HepG2 (cell line): Measurements from ENCODE around the gene FAM9C. TPM values are rescaled to one million over a fixed set of nuclear protein-coding genes. Genes with fewer than 3 reads are reported as not detected.

ENCODE experiments used
- ATAC-seq: fragments of 200-7000 bp; cut with Tn5 transposase; 3 replicates; pipeline ENCODE4 v1.9.1; 2020; ENCODE audit warnings: mild to moderate bottlenecking, moderate library complexity
- BruUV-seq: library from RNA; stranded (reverse); fragments of 400-500 nt; replicated peaks from 2 replicates; lab custom pipeline; 2021; lab: Mats Ljungman, UMichigan
- CTCF ChIA-PET: fragments of 300-600 bp; formaldehyde crosslinking; extraction: SDS; loops from one replicate; lab custom pipeline; 2021; ENCODE audit warnings: low total read pairs, inconsistent platforms, low intra/inter-chr PET ratio; lab: Yijun Ruan, JAX
- POLR2A ChIA-PET: fragments of 350-600 bp; sonication (Branson Sonifier 250); formaldehyde crosslinking; loops from one replicate; lab custom pipeline; 2020; ENCODE audit warnings: antibody characterized with exemption, inconsistent platforms; lab: Yijun Ruan, JAX
- DNase-seq: peaks from one replicate; pipeline ENCODE4 v3.0.0-alpha.2; 2015; ENCODE audit warnings: low spot score
- FAIRE-seq: peaks from 3 replicates; lab custom pipeline; 2011; peaks lifted over from hg19 to GRCh38; lab: Jason Lieb, UNC
- H2AFZ ChIP-seq: one replicate; pipeline ENCODE4 v1.6.1; 2011; ENCODE audit warnings: low read length, inconsistent platforms
- H3K27ac ChIP-seq: fragments of 300-600 bp; 3 replicates; pipeline ENCODE4 v1.8.0; 2011; ENCODE audit warnings: mixed run types, mild to moderate bottlenecking, mixed read lengths, low read length, inconsistent platforms; ENCODE audit not compliant: insufficient read depth; ENCODE audit errors: extremely low read length
- H3K27me3 ChIP-seq, 2 experiments: fragments of 200-600 bp in 1 of 2; 2 replicates in 1 of 2; 3 replicates in 1 of 2; pipeline versions ENCODE4 v1.6.0 to v1.8.0; 2011; ENCODE audit warnings: low read length in 2 of 2, mild to moderate bottlenecking in 2 of 2, moderate library complexity in 2 of 2, inconsistent platforms in 1 of 2; ENCODE audit not compliant: insufficient read depth in 2 of 2, control insufficient read depth in 1 of 2
- H3K36me3 ChIP-seq, 2 experiments: fragments of 200-600 bp in 1 of 2; replicated peaks in 1 of 2; 2 replicates in 1 of 2; 3 replicates in 1 of 2; pipeline versions ENCODE4 v1.5.1 to v1.8.0; 2011; ENCODE audit warnings: low read length in 2 of 2, inconsistent platforms in 1 of 2; ENCODE audit not compliant: insufficient read depth in 2 of 2, control insufficient read depth in 1 of 2
- H3K4me1 ChIP-seq: 2 replicates; pipeline ENCODE4 v1.5.1; 2012; ENCODE audit warnings: low read length, inconsistent platforms; ENCODE audit not compliant: insufficient read depth
- H3K4me2 ChIP-seq: 2 replicates; pipeline ENCODE4 v1.6.0; 2011; ENCODE audit warnings: low read depth, low read length, inconsistent platforms
- H3K4me3 ChIP-seq, 3 experiments: fragments of 200-600 bp in 1 of 3; sonication (generic), shearing (Covaris generic) in 1 of 3; replicated peaks in 1 of 3; 2 replicates each; pipeline ENCODE4 v1.5.1; 2011 to 2016; ENCODE audit warnings: low read length in 3 of 3, inconsistent platforms in 2 of 3, low read depth in 2 of 3, mild to moderate bottlenecking in 2 of 3, control low read depth in 1 of 3, mixed read lengths in 1 of 3; ENCODE audit not compliant: insufficient read depth in 1 of 3
- H3K79me2 ChIP-seq: one replicate; pipeline ENCODE4 v1.6.1; 2011; ENCODE audit warnings: low read length, inconsistent platforms; ENCODE audit not compliant: insufficient read depth
- H3K9ac ChIP-seq: 2 replicates; pipeline ENCODE4 v1.6.0; 2011; ENCODE audit warnings: mild to moderate bottlenecking, low read depth, low read length, inconsistent platforms; ENCODE audit not compliant: insufficient read depth
- H3K9me3 ChIP-seq: 2 replicates; pipeline ENCODE4 v1.5.1; 2012; ENCODE audit warnings: mild to moderate bottlenecking, low read length
- H4K20me1 ChIP-seq: 2 replicates; pipeline ENCODE4 v1.6.0; 2011; ENCODE audit warnings: inconsistent platforms, mild to moderate bottlenecking, low read length, moderate library complexity; ENCODE audit not compliant: insufficient read depth
- JDP2 ChIP-seq: sonication (generic); formaldehyde crosslinking; IDR thresholded peaks from 2 replicates; pipeline ENCODE4 v1.8.1; 2022; ENCODE audit warnings: missing genetic modification reagents, borderline replicate concordance
- ZBTB3 ChIP-seq: sonication (generic); formaldehyde crosslinking; IDR thresholded peaks from 2 replicates; pipeline ENCODE4 v1.4.0; 2020; ENCODE audit warnings: low read depth, mild to moderate bottlenecking, moderate library complexity, missing genetic modification reagents, borderline replicate concordance
- ZNF232 ChIP-seq: sonication (generic); formaldehyde crosslinking; IDR thresholded peaks from 2 replicates; pipeline ENCODE4 v1.4.0; 2020; ENCODE audit warnings: missing genetic modification reagents, borderline replicate concordance
- ZNF550 ChIP-seq: sonication (generic); formaldehyde crosslinking; IDR thresholded peaks from 2 replicates; pipeline ENCODE4 v1.4.0; 2020; ENCODE audit warnings: mild to moderate bottlenecking, missing genetic modification reagents, borderline replicate concordance
- ZSCAN31 ChIP-seq: sonication (generic); formaldehyde crosslinking; IDR thresholded peaks from 2 replicates; pipeline ENCODE4 v1.5.0; 2020; ENCODE audit warnings: low read depth, mild to moderate bottlenecking, missing genetic modification reagents
- WGBS: methylation state at CpG from one replicate; pipeline ENCODE4 v1.1.6; 2017; ENCODE audit warnings: low lambda C conversion rate; 5-methylcytosine and 5-hydroxymethylcytosine counted together
- in situ Hi-C: cut with HindIII; loops from 2 replicates; pipeline ENCODE4 v1.10.0; 2017; ENCODE audit warnings: low pct_unique_long_range_greater_than_20kb; ENCODE audit not compliant: extremely low pct_ligation_motif_present
- intact Hi-C: fragments of 100-400 bp; cut with micrococcal nuclease; formaldehyde crosslinking; loops from one replicate; pipeline ENCODE4 v1.10.0; 2022; ENCODE audit not compliant: unreplicated experiment
- polyA plus RNA-seq, 8 experiments: library from polyadenylated mRNA; depleted of rRNA in 3 of 8; stranded (reverse) in 7 of 8; unstranded in 1 of 8; fragments of >200 nt; fragmentation: Illumina TruSeq in 4 of 8; extraction: Trizol in 4 of 8; gene quantifications; 2 replicates each; pipeline versions ENCODE4 v1.2.1 to v1.2.3, GENCODE V29; 2011 to 2016; ENCODE audit warnings: low read depth in 4 of 8, missing spikeins in 1 of 8, mixed read lengths in 1 of 8; ENCODE audit not compliant: insufficient read depth in 1 of 8
- total RNA-seq, 5 experiments: library from RNA; depleted of rRNA; stranded (reverse); fragments of >200 nt; fragmentation: Illumina TruSeq; extraction: Trizol; gene quantifications; 2 replicates each; pipeline ENCODE4 v1.2.3, GENCODE V29; 2016; ENCODE audit warnings: low read depth in 1 of 5
- TF ChIP-seq, protein P1 (sequence below): sonication (generic); formaldehyde crosslinking; IDR thresholded peaks from 2 replicates; pipeline ENCODE4 v1.4.0; 2020; ENCODE audit warnings: missing genetic modification reagents, mild to moderate bottlenecking, borderline replicate concordance

FAM9C gene
- total and polyA plus RNA-seq, 2 of the 13 experiments (the other 11 are each of a cell fraction or from before 2014, with no cell fraction given), result not detected

DNA sequence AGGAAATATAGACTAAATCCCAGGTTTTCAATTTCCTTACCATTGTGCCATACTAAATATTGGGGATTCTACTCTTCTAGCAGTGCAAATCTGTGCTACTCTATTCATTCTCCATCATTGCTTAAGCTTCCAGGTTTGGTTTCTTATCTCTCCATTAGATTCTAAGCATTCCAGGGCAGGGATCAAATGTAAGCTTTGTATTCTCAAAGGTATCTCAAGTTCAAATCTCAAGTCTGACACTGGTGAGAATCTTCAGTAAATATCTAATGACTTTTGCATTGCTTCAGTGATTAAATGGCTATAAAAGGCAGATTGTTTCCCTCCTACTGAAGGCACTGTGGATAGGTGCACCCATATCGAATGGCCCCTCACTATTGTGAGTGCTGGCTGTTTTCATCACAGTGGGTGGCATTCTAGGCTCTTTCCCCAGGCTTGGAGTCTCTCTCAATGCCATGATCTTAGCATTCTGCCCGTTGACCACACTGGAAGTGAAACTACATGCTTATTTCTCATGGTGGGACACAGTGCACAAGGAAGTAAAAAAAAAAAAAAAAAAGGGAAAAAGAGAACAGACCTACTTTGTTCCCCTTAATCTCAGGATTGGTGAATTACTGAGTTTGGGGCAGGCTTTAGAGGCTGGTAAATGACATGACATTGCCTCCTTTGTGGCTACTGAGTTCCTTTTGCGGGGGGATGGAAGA is 28.7 kb downstream of the FAM9C start:
- Histone ChIP-seq H3K4me3 (no peak overlapping the region), H3K4me1 (peaks cover 12% of the 10 kb centered on the region), H3K9me3 (no peaks in the 10 kb centered on the region), H3K27me3 (no peaks in the 10 kb centered on the region), H2AFZ (no peak overlapping the region), H3K27ac (no peak overlapping the region), H3K36me3 (no peaks in the 10 kb centered on the region), H4K20me1 (no peaks in the 10 kb centered on the region), H3K4me2 (no peak overlapping the region), H3K79me2 (no peaks in the 10 kb centered on the region), H3K9ac (no peak overlapping the region)
- ChIA-PET POLR2A (no interaction called here), CTCF (no interaction called here)
- 50% methylated on average over 2 of the region's 3 CpGs for WGBS
- FAIRE-seq (no peak), ATAC-seq (no peak), DNase-seq (no peak)
- intact Hi-C loops (no loop called here), in situ Hi-C loops (no loop called here)
- no TSS peak for BruUV-seq
- TF ChIP-seq JDP2 (CRISPR knock-in tag) (no peak), ZNF232 (no peak), ZBTB3 (CRISPR knock-in tag) (no peak), ZSCAN31 (CRISPR knock-in tag) (no peak), ZNF550 (CRISPR knock-in tag) (no peak)
- TF ChIP-seq, protein P1, sequence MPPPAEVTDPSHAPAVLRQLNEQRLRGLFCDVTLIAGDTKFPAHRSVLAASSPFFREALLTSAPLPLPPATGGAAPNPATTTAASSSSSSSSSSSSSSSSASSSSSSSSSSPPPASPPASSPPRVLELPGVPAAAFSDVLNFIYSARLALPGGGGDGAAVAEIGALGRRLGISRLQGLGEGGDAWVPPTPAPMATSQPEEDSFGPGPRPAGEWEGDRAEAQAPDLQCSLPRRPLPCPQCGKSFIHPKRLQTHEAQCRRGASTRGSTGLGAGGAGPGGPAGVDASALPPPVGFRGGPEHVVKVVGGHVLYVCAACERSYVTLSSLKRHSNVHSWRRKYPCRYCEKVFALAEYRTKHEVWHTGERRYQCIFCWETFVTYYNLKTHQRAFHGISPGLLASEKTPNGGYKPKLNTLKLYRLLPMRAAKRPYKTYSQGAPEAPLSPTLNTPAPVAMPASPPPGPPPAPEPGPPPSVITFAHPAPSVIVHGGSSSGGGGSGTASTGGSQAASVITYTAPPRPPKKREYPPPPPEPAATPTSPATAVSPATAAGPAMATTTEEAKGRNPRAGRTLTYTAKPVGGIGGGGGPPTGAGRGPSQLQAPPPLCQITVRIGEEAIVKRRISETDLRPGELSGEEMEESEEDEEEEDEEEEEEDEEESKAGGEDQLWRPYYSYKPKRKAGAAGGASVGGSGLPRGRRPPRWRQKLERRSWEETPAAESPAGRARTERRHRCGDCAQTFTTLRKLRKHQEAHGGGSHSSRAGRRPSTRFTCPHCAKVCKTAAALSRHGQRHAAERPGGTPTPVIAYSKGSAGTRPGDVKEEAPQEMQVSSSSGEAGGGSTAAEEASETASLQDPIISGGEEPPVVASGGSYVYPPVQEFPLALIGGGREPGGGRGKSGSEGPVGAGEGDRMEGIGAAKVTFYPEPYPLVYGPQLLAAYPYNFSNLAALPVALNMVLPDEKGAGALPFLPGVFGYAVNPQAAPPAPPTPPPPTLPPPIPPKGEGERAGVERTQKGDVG (CRISPR knock-in tag), result no peak
- TF ChIP-seq, all 625 proteins: peak for 0
